HG03103 (cell line): ENCODE results near the gene PCSK5.
"Not testable (repeated sequence)": the region's sequence is repeated elsewhere in the genome, so short reads cannot be mapped to it uniquely, and the experiment has no call there.

Experiments used
- ATAC-seq: cut with Tn5 transposase; IDR thresholded peaks from one replicate; pipeline ENCODE4 v1.9.1; 2021; ENCODE audit warnings: low read depth; ENCODE audit not compliant: unreplicated experiment

Gene PCSK5

DNA sequence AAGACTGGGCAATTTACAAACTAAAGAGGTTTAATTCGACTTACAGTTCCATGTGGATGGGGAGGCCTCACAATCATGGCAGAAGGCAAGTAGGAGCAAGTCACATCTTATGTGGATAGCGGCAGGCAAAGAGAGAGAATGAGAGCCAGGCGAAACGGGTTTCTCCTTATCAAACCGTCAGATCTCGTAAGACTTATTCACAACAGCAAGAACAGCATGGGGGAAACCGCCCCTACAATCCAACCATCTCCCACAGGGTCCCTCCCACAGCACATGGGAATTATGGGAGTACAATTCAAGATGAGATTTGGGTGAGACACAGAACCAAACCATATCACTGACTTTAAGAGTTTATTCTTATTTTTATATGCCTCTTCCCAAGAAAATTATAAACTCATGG, 443.5 kb downstream of the PCSK5 start:
- ATAC-seq, result no peak

DNA sequence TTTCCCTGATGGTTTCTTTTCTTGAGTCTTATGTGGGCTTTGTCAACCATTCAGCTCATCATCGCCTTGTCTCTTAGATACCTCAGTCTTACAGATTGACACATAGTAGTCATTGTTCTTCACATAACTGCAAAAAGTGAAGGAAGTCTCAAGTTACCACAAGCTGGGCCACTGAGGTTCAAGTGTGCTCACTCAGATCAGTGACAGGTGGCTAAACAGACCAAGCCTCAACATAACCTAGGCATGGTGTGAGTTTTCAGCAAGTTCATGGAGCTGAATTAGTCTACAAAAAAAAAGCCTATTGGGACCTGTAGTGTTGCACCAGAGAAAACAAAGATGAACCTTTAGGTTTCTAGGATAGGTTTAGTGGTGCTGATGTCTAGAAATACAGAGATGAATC, 445.6 kb downstream of the PCSK5 start:
- no peak for ATAC-seq

DNA sequence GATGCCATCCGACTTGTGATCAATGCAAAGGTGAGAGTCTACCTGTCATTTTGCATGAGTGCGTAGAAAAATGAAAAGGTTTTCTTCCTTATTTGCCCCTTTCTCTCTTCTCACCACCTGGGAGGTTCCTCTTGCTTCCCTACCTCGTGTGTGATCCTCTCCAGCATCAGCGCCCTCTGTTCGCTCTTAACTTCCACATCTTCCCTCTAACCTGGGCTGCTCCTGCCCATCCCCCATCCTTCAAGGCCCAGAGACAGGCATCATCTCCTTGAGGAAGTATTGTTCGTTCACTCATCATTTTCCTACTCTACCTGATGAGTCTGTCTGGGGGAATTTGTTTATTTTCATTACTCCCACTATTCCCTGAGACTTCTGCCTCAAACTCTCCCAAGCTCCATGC, 447.9 kb downstream of the PCSK5 start:
- no peak for ATAC-seq

- no peak for ATAC-seq
These were observed 451.1 kb downstream of the PCSK5 start for GRCh38 chr9:76341616-76342015.

DNA sequence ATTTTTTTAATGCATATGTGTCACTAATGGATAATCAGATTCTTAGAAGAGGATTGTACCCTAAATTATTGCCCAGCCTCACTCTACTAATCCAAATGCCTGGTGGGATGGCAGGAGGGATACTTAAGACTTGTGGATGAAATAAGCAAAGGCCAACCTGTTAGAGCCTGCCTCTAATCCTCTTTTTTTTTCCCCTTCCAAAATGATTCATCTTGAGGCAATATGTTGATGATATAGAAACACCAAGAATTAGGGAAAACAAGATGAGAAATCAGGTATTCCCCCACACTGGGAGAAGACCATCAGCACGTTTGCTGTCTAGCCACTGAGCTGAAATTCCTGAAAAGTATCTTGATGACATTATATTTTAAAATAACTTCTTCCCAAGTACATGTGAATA, 451.7 kb downstream of the PCSK5 start:
- no peak for ATAC-seq

DNA sequence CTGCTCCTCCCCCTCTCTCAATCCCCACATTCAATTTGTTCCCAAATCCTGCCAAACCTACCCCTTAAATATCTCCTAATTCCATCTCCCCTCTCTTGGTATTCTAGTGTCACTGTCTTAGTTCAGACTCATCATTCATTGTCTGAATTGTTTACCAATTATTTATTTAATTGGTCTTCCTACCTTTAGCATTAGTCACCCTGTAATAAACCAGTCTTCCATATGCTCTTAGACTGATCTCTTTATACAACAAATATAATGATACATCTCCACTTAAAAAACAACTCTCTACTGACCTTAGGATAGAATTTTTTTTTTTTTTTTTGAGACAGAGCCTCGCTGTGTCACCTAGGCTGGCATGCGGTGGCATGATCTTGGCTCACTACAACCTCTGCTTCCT, 452.4 kb downstream of the PCSK5 start:
- ATAC-seq, result no peak

- no peak for ATAC-seq
These were observed 459.4 kb downstream of the PCSK5 start for GRCh38 chr9:76349865-76350264.

DNA sequence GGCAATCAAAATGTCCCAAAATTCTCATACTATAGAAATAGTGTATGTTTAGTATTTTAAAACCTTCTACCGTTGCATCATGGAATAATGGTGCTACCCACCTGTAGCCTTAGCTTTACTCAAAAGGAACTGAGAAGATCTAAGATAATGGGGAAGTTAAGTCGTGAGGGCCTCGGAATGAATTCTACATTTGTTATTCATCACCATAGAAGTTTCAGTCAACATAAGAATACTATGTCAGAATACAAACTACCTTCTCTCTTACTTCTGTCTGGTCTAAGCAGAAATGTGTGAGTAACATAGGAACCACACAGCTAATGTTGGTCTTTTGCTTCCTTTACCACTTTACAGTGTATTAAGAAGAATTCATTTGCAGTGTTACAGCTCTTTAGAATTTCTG, 460.5 kb downstream of the PCSK5 start:
- ATAC-seq, result no peak

GRCh38 chr9:76352026-76352620, 461.6 kb downstream of the PCSK5 start:
- no peak for ATAC-seq

DNA sequence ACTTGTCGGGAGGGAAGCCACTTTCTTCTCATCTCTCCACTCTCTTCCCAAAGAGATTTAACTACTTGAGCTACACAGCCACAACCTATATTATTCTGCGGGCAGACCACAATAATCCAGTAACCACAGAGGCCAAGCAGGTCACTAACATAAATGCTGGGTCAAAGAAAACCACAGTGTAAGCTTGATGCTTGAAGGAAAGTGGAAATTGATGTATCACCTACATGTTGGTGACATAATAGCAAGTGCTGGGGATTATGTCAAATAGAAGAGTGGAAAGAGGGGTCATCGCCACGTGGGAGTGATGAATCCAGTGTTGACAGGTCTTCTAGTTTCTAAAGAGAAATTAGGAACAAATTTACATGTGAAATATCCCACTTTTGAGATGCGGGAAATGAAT, 462.8 kb downstream of the PCSK5 start:
- no peak for ATAC-seq

GRCh38 chr9:76354221-76354620, 463.7 kb downstream of the PCSK5 start:
- no peak for ATAC-seq

GRCh38 chr9:76355886-76356285, 465.4 kb downstream of the PCSK5 start:
- no peak for ATAC-seq

GRCh38 chr9:76357555-76357954, 467.1 kb downstream of the PCSK5 start:
- no peak for ATAC-seq

- ATAC-seq, result no peak
These were observed 468.3 kb downstream of the PCSK5 start for GRCh38 chr9:76358628-76359280.

- ATAC-seq, result no peak
These were observed 468.9 kb downstream of the PCSK5 start for GRCh38 chr9:76359365-76359764.

DNA sequence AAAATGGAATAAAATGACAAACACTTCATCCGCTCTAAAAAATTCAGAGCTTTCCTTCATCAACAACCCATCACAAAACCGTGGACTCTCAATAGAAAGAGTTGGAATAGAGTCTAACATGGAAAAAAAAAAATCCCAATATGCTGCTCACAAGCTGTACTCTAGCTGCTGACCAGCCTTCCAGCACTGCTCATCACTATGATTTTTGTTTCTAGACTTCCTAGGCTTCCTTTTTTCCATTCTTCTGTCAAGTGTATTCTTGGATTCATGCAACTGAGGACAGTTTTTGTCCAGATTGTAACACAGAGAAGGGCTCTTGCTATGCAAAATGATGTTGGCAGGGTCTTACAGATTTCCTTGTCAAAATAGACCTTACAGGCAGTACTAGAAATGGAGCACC, 469.3 kb downstream of the PCSK5 start:
- ATAC-seq, result no peak

DNA sequence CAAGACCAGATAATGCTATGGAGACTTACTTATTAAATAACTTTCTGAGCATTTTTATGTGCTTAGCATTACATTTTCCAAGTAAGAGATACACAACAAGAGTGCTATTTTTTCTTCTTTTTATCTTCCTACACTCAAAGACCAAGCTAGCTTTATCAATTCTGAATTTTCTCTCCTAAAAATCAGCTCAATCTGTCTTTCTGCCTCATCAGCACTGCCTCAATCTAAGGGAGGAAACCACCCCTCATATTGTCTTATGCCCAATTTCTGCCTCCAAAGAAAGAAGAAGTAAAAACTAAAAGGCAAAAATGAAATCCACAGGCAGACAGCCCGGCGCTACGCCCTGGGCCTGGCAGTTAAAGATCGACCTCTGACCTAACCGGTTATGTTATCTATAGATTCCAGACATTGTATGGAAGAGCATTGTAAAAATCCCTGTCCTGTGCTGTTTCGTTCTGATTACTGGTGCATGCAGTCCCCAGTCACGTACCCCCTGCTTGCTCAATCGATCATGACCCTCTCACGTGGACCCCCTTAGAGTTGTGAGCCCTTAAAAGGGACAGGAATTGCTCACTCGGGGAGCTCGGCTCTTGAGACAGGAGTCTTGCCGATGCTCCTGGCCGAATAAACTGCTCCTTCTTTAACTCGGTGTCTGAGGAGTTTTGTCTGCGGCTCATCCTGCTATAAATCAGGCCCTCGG, 472.0 kb downstream of the PCSK5 start:
- not testable (repeated sequence) for ATAC-seq

DNA sequence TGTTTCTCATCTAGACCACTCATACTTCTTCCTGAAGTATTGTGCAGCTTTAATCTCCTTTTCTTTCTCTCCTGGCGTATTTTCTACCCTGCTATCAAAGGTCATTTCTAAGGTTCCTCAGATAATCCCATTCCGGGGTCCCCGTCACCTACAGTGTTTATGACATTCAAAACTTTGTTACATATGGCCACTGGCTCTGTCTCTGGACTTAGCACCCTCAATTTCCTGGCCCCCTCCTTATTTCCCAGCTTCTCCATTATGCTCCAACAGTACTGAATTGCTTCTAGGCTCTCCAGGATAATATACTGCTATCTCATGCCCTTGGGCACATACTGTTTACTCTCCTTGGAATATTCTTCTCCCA, 472.5 kb downstream of the PCSK5 start:
- ATAC-seq, result no peak

DNA sequence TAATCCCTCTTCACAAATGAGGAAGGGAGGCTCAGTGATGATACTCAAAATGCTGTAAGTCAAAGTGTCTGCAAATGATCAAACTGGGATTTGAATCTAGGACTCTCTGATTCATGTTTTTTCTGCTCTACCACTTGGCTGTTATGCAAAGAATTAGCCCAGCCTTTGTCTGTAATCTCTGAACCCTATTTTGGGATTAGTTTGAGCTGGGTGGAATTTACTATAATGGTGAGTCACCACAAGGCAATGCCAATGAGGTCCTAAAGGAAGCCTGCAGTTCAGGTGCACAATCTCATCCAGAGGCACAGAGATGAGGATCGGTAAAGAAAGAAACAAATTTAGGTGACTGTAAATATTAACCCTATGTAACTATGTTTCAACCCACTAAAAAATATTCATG, 474.6 kb downstream of the PCSK5 start:
- ATAC-seq, result no peak

DNA sequence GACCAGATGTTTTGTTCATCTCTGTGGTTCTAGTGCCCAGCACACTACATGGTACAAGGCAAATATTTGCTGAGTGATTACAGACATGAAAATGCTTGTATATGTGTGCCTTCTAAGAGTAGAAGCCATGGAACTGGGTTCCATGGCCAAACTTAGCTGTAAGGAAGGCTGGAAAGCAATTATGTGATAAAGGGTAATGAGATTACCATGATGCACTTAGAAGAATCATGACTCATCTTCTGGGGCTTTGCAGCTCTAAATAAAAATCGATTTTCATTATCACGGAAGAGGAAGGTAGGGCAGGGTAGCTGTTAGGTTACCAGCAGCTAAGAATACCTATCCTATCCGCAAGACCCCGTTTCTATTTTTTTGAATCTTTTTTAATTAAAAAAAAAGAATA, 475.8 kb downstream of the PCSK5 start:
- ATAC-seq, result no peak

DNA sequence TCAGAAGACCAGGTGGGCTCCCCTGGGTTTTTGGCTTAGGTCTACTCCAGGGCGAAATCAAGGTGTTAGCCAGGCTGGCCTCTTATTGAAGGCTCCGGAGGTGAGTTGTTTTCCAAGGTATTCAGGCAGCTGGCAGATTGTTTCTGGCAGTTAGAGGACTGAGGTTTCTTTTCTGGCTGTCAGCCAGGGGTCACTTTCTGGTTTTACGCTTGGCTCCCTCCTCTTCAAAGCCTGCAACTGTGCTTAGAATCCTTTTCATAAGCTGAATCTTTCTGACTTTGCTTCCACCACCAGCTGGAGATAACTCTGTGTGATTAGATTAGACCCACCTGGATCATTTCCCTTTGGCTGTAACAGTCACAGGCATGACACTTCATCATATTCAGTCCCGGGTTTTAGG, 479.1 kb downstream of the PCSK5 start:
- ATAC-seq, result peak; percentile 75

- no peak for ATAC-seq
These were observed 480.0 kb downstream of the PCSK5 start for GRCh38 chr9:76370396-76371023.
